OCI-LY7 (cell line): Measurements from ENCODE around the gene RIMS3.

Experiments
- CTCF ChIP-seq: fragments of 200-600 bp; sonication (generic); conservative IDR thresholded peaks from 2 replicates; pipeline ENCODE4 v1.5.1; 2014; ENCODE audit warnings: mild to moderate bottlenecking, antibody characterized with exemption, low read length, moderate library complexity, mixed read lengths
- EZH2phosphoT487 ChIP-seq: fragments of 200-600 bp; sonication (generic); IDR thresholded peaks from 2 replicates; pipeline ENCODE4 v1.6.1; 2018; ENCODE audit warnings: low read depth, borderline replicate concordance, mild to moderate bottlenecking, mixed run types, antibody characterized with exemption, low read length, moderate library complexity, mixed read lengths

GRCh38 chr1:40693425-40693824 lies 27.9 kb upstream of the RIMS3 start:
- no peak for TF ChIP-seq CTCF
- TF ChIP-seq EZH2phosphoT487: no peak
